Nephron (organoid): ENCODE data around the gene ZFAND2A.
"Not testable (repeated sequence)": the region's sequence is repeated elsewhere in the genome, so short reads cannot be mapped to it uniquely, and the experiment has no call there.

Experiments
- H3K27ac Mint-ChIP-seq, 3 experiments: 2 replicates each; pipeline ENCODE4 v1.8.0; 2020; ENCODE audit warnings: mixed read lengths in 3 of 3, mild to moderate bottlenecking in 2 of 3, moderate library complexity in 1 of 3
- H3K27me3 Mint-ChIP-seq: 2 replicates; pipeline ENCODE4 v1.8.0; 2021; ENCODE audit warnings: low read depth, mild to moderate bottlenecking, moderate library complexity, mixed read lengths
- H3K36me3 Mint-ChIP-seq: 2 replicates; pipeline ENCODE4 v1.8.0; 2020; ENCODE audit warnings: low read depth, mixed read lengths
- H3K4me1 Mint-ChIP-seq: 2 replicates; pipeline ENCODE4 v1.8.0; 2020; ENCODE audit warnings: mixed read lengths
- H3K4me3 Mint-ChIP-seq, 3 experiments: 2 replicates each; pipeline ENCODE4 v1.8.0; 2020; ENCODE audit warnings: mild to moderate bottlenecking in 3 of 3, mixed read lengths in 3 of 3, moderate library complexity in 2 of 3
- H3K9me3 Mint-ChIP-seq: 2 replicates; pipeline ENCODE4 v1.8.0; 2020; ENCODE audit warnings: mixed read lengths
- CTCF ChIP-seq, 3 experiments: fragments of 200-600 bp; sonication (generic); IDR thresholded peaks; one replicate each; pipeline ENCODE4 v1.5.0; 2021; ENCODE audit warnings: antibody characterized with exemption in 3 of 3; ENCODE audit not compliant: unreplicated experiment in 3 of 3

The ZFAND2A gene

DNA sequence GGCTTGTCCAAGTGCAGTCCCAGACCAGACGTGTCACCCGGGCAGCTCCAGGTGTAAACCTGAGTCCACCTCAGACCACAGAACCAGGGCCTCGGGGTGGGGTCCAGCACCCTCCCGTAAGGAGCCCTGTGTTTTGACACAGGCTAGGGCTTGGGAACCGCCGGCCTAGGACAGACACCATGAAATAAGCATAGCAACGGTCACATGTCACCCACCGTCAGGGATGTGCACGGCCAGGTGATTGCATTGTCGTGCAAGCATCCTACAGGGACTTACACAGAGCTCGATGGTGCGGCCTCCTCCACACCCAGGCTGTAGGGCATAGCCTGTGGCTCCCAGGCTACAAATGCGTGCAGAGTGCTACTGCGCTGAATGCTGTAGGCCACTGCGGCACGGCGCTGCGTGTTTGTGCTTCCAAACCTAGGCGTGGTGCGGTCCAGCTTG, 10.6 kb downstream of the ZFAND2A start:
- H3K27ac Mint-ChIP-seq: no peak overlapping the region
- no peaks in the 10 kb centered on the region for H3K4me1 Mint-ChIP-seq
- H3K4me3 Mint-ChIP-seq: no peak overlapping the region
- peaks cover 25% of the 10 kb centered on the region for H3K36me3 Mint-ChIP-seq
- no peak for TF ChIP-seq CTCF (IDR thresholded peaks at IDR 0.05; ENCODE audit: unreplicated experiment in 3 of 3)
- no peaks in the 10 kb centered on the region for H3K27me3 Mint-ChIP-seq
- H3K9me3 Mint-ChIP-seq: no peaks in the 10 kb centered on the region

- peaks cover 15% of the 10 kb centered on the region for H3K36me3 Mint-ChIP-seq
- not testable (repeated sequence) for H3K27ac Mint-ChIP-seq, H3K4me1 Mint-ChIP-seq, H3K27me3 Mint-ChIP-seq, H3K4me3 Mint-ChIP-seq, H3K9me3 Mint-ChIP-seq
Observed at GRCh38 chr7:1147873-1148272, 12.1 kb downstream of the ZFAND2A start.

GRCh38 chr7:1144269-1144771, 15.7 kb downstream of the ZFAND2A start:
- Mint-ChIP-seq H3K36me3 (no peaks in the 10 kb centered on the region), H3K27ac (no peak overlapping the region), H3K4me1 (no peaks in the 10 kb centered on the region), H3K9me3 (no peaks in the 10 kb centered on the region), H3K4me3 (no peak overlapping the region), H3K27me3 (no peaks in the 10 kb centered on the region)
- TF ChIP-seq CTCF (IDR thresholded peaks at IDR 0.05; ENCODE audit: unreplicated experiment in 3 of 3): peak in 2 of 3 experiments; percentile 19 to 28

DNA sequence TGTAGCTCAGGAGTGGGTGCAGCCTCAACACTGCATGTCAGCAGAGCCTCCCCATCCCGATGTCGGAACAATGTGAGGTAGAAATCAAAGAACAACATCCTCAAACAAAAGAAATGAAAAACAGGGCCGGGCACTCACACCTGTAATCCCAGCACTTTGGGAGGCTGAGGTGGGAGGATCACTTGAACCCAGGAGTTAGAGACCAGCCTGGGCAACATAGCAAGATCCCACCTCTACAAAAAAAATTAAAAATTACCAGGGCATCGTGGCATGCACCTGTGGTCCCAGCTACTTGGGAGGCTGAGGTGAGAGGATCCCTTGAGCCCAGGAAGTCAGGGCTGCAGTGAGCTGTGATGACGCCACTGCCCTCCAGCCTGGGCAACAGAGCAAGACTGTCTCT, 17.0 kb downstream of the ZFAND2A start:
- not testable (repeated sequence) for H3K9me3 Mint-ChIP-seq, H3K4me1 Mint-ChIP-seq, H3K27me3 Mint-ChIP-seq

GRCh38 chr7:1142051-1142635, 17.9 kb downstream of the ZFAND2A start:
- Mint-ChIP-seq H3K4me3 (peak overlapping the region in 1 of 3 experiments; percentile 42), H3K4me1 (peaks cover 3% of the 10 kb centered on the region), H3K36me3 (no peaks in the 10 kb centered on the region), H3K27me3 (no peaks in the 10 kb centered on the region), H3K27ac (peak overlapping the region in 1 of 3 experiments; percentile 23), H3K9me3 (no peaks in the 10 kb centered on the region)
- no peak for TF ChIP-seq CTCF (IDR thresholded peaks at IDR 0.05; ENCODE audit: unreplicated experiment in 3 of 3)

More for the DNA sequence above, 17.0 kb downstream of the ZFAND2A start:
- H3K27ac Mint-ChIP-seq, H3K4me3 Mint-ChIP-seq, H3K36me3 Mint-ChIP-seq: not testable (repeated sequence)

DNA sequence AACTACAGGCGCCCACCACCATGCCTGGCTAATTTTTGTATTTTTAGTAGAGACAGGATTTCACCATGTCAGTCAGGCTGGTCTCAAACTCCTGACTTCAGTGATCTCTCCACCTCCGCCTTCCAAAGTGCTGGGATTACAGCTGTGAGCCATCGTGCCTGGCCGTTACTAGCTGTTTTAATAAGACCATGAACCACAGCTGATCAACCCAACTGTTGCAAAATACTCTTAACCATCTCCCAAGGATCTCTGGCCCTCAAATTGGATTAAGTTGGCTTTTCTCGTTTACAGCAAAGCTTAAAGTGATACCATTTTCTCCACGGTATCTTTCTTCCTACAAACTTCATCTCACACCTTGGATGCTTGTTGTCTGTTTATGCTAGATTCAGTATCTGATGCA, 18.3 kb downstream of the ZFAND2A start:
- H3K4me3 Mint-ChIP-seq: peak overlapping the region in 1 of 3 experiments; percentile 8
- no peaks in the 10 kb centered on the region for H3K27me3 Mint-ChIP-seq
- no peak for TF ChIP-seq CTCF (IDR thresholded peaks at IDR 0.05; ENCODE audit: unreplicated experiment in 3 of 3)
- no peaks in the 10 kb centered on the region for H3K36me3 Mint-ChIP-seq
- H3K4me1 Mint-ChIP-seq: peaks cover 8% of the 10 kb centered on the region
- H3K27ac Mint-ChIP-seq: no peak overlapping the region
- H3K9me3 Mint-ChIP-seq: no peaks in the 10 kb centered on the region

DNA sequence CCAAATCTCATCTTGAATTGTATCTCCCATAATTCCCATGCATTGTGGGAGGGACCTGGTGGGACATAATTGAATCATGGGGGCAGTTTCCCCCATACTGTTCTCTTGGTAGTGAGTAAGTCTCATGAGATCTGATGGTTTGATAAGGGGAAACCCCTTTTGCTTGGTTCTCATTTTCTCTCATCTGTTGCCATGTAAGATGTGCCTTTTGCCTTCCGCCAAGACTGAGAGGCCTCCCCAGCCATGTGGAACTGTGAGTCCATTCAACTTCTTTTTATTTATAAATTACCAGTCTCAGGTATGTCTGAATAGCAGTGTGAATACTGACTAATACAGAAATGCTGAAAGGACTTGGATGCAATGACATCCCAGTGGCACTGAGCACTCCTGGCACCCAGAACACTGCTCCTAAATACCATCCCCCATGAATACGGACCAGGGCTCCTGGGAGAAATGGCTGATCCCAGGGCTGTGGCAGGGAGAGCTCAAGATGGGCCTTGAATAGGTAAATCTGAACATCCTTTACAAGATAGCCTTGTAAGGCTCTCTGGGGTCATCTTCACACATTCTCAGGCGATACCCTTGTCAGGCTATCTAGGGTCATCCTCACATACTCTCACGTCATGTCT, 19.4 kb downstream of the ZFAND2A start:
- Mint-ChIP-seq H3K27ac (no peak overlapping the region), H3K4me3 (peak overlapping the region; percentile 35 to 69 (median 61)), H3K9me3 (no peaks in the 10 kb centered on the region), H3K36me3 (no peaks in the 10 kb centered on the region), H3K4me1 (peaks cover 10% of the 10 kb centered on the region), H3K27me3 (no peaks in the 10 kb centered on the region)
- no peak for TF ChIP-seq CTCF (IDR thresholded peaks at IDR 0.05; ENCODE audit: unreplicated experiment in 3 of 3)
